Measurements from ENCODE around the gene PTS.
A peak's percentile ranks its signal among the peaks of the same experiment; 100 is the strongest.

The PTS gene

GRCh38 chr11:112265659-112266409 lies 39.6 kb downstream of the PTS start:
- no peaks in the 10 kb centered on the region for H3K27me3 ChIP-seq (ENCODE audit: control insufficient read depth, insufficient read depth, low read length)
- H3K27ac ChIP-seq (ENCODE audit: low read depth, low read length), result no peak overlapping the region
- peaks cover 3% of the 10 kb centered on the region; the same call in 1 of the 2 replicates for H3K4me1 ChIP-seq (ENCODE audit: control insufficient read depth, insufficient read depth, low read length)
- H3K9me3 ChIP-seq (ENCODE audit: control insufficient read depth, insufficient read depth, low read depth, low read length), result no peaks in the 10 kb centered on the region
- H3K36me3 ChIP-seq (ENCODE audit: control insufficient read depth, insufficient read depth, low read length), result no peaks in the 10 kb centered on the region
- no peak overlapping the region for H3K4me3 ChIP-seq (ENCODE audit: low read depth, low read length)
- H3K9ac ChIP-seq (ENCODE audit: low read length), result no peak overlapping the region

GRCh38 chr11:112266410-112266778 lies 40.2 kb downstream of the PTS start:
- H3K9ac ChIP-seq (ENCODE audit: low read length), result no peak overlapping the region

DNA sequence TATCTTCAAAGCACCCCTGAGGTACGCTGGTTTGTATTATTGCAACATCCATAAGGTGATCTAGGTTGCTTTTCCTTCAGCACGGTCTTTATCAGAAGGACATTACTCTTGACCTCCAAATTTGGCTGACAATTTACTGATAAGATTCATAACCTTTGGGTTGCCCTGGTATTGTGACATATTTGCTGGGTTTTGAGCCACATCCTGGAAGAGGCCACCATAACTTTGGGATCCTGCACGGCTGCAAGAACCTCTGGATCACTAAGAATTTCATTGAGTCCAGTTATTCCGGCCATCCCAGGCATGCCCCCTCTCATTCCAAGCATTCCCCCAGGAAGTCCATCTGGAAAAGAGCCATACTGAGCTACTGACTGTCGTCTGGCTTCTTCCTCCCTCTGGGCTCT lies 41.0 kb downstream of the PTS start:
- Histone ChIP-seq H3K9me3 (ENCODE audit: control insufficient read depth, insufficient read depth, low read depth, low read length) (no peaks in the 10 kb centered on the region), H3K4me3 (ENCODE audit: low read depth, low read length) (no peak overlapping the region), H3K27me3 (ENCODE audit: control insufficient read depth, insufficient read depth, low read length) (no peaks in the 10 kb centered on the region), H3K27ac (ENCODE audit: low read depth, low read length) (no peak overlapping the region), H3K4me1 (ENCODE audit: control insufficient read depth, insufficient read depth, low read length) (peaks cover 8% of the 10 kb centered on the region; the same call in 1 of the 2 replicates), H3K9ac (ENCODE audit: low read length) (no peak overlapping the region), H3K36me3 (ENCODE audit: control insufficient read depth, insufficient read depth, low read length) (no peaks in the 10 kb centered on the region)

More at GRCh38 chr11:112266410-112266778, 40.2 kb downstream of the PTS start:
- Histone ChIP-seq H3K27ac (ENCODE audit: low read depth, low read length) (no peak overlapping the region), H3K27me3 (ENCODE audit: control insufficient read depth, insufficient read depth, low read length) (no peaks in the 10 kb centered on the region), H3K9me3 (ENCODE audit: control insufficient read depth, insufficient read depth, low read depth, low read length) (no peaks in the 10 kb centered on the region), H3K4me3 (ENCODE audit: low read depth, low read length) (no peak overlapping the region), H3K4me1 (ENCODE audit: control insufficient read depth, insufficient read depth, low read length) (peaks cover 8% of the 10 kb centered on the region; the same call in 1 of the 2 replicates), H3K36me3 (ENCODE audit: control insufficient read depth, insufficient read depth, low read length) (no peaks in the 10 kb centered on the region)

DNA sequence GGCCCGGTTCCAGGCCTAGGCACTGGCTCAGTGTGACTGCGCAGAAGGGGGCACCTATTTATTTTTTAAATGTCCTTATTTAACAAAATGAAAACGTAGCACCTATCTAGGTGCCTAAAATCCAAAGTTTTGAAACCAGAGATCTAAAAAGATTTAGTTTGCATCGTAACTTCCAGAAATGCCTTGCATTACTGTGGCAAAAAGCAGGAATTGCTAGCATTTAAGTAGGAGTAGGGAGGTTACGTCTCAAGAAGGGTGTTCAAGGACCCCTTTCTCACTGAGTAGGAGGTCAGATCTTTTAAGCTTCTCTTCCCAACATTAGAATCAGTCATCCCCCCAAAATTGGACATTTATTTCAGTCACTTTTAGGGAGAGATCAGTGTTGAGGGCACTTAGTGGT lies 42.2 kb downstream of the PTS start:
- Histone ChIP-seq H3K27me3 (ENCODE audit: control insufficient read depth, insufficient read depth, low read length) (no peaks in the 10 kb centered on the region), H3K9ac (ENCODE audit: low read length) (no peak overlapping the region), H3K4me1 (ENCODE audit: control insufficient read depth, insufficient read depth, low read length) (peaks cover 8% of the 10 kb centered on the region; the same call in 1 of the 2 replicates), H3K36me3 (ENCODE audit: control insufficient read depth, insufficient read depth, low read length) (no peaks in the 10 kb centered on the region), H3K9me3 (ENCODE audit: control insufficient read depth, insufficient read depth, low read depth, low read length) (no peaks in the 10 kb centered on the region), H3K27ac (ENCODE audit: low read depth, low read length) (no peak overlapping the region), H3K4me3 (ENCODE audit: low read depth, low read length) (no peak overlapping the region)

DNA sequence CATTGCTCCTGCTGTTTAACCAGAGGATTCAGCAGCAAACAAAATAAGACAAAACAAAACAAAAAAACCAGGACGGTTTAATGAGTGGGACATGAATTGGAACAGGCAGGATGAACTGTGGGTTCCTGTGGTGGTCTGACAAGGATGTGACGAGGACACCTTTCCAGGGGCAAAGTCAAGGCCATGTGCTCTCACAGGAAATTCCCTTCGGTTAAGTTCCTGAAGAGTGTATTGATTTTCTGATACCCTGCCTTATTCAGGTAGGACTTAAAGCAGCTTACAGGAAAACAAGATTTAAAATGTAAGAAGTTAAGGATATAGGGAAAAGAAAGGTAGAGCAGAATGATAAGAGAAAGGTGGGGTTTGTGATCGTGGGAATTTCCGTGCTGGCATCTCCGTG lies 42.9 kb downstream of the PTS start:
- no peak overlapping the region for H3K9ac ChIP-seq (ENCODE audit: low read length)
- H3K27ac ChIP-seq (ENCODE audit: low read depth, low read length), result no peak overlapping the region
- H3K4me1 ChIP-seq (ENCODE audit: control insufficient read depth, insufficient read depth, low read length), result peaks cover 8% of the 10 kb centered on the region; the same call in 1 of the 2 replicates
- H3K4me3 ChIP-seq (ENCODE audit: low read depth, low read length), result no peak overlapping the region
- H3K36me3 ChIP-seq (ENCODE audit: control insufficient read depth, insufficient read depth, low read length), result no peaks in the 10 kb centered on the region
- no peaks in the 10 kb centered on the region for H3K9me3 ChIP-seq (ENCODE audit: control insufficient read depth, insufficient read depth, low read depth, low read length)
- H3K27me3 ChIP-seq (ENCODE audit: control insufficient read depth, insufficient read depth, low read length), result no peaks in the 10 kb centered on the region

DNA sequence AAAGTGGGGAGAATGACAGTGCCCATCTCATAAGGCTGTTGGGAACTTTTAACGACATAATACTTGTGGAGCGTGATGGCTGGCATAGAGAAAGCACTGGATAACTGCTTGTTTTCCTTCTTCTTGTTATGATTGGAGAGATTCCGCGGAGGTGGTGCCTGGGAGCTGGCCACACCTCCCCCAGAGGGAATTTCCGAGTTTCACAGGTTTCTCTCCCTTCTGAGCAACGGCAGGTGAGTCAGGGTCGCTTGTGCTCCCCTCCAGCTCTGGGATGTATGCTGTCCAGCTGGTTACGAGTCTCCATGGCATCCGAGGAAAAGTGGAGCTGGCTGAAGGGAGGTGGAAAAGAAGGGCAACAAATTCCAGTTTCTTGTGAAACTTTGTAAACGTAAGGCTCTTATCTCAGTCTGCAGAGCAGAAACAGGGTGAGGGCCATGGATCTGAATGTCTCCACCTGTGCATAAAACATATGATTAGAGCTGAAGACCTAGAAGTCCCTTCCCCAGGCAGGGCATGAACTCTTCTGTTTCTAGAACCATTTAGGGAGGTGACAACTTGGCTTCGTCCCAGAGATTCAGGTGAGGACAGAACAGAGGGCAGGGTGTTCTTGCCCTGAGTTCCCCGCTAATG lies 44.4 kb downstream of the PTS start:
- Histone ChIP-seq H3K4me1 (ENCODE audit: control insufficient read depth, insufficient read depth, low read length) (peaks cover 13% of the 10 kb centered on the region; the same call in 1 of the 2 replicates), H3K36me3 (ENCODE audit: control insufficient read depth, insufficient read depth, low read length) (no peaks in the 10 kb centered on the region), H3K4me3 (ENCODE audit: low read depth, low read length) (peak overlapping the region; percentile 22; the same call in 1 of the 2 replicates), H3K27me3 (ENCODE audit: control insufficient read depth, insufficient read depth, low read length) (no peaks in the 10 kb centered on the region), H3K9ac (ENCODE audit: low read length) (no peak overlapping the region), H3K9me3 (ENCODE audit: control insufficient read depth, insufficient read depth, low read depth, low read length) (no peaks in the 10 kb centered on the region), H3K27ac (ENCODE audit: low read depth, low read length) (no peak overlapping the region)

DNA sequence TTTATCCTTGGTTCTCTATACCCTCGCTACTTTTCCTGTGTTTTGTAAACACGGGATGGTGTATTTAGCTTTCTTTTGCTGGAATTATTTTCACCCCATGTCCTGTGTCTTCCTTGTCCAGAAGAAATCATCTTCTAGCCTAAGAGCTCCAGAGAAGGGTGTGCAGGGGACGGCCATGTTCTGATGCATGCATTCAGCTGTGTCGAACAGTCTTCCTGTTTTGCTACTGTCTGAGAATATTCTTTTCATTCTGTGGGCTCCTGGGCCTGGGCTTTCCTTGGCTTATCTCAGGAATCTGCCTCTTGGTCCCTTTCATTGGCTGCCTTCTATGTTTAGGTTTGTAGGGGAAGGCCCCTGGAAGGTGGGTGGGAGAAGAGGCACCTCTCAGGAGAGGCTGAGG lies 45.0 kb downstream of the PTS start:
- no peaks in the 10 kb centered on the region for H3K9me3 ChIP-seq (ENCODE audit: control insufficient read depth, insufficient read depth, low read depth, low read length)
- H3K9ac ChIP-seq (ENCODE audit: low read length), result no peak overlapping the region
- no peak overlapping the region for H3K4me3 ChIP-seq (ENCODE audit: low read depth, low read length)
- H3K36me3 ChIP-seq (ENCODE audit: control insufficient read depth, insufficient read depth, low read length), result no peaks in the 10 kb centered on the region
- no peak overlapping the region for H3K27ac ChIP-seq (ENCODE audit: low read depth, low read length)
- peaks cover 14% of the 10 kb centered on the region for H3K4me1 ChIP-seq (ENCODE audit: control insufficient read depth, insufficient read depth, low read length)
- no peaks in the 10 kb centered on the region for H3K27me3 ChIP-seq (ENCODE audit: control insufficient read depth, insufficient read depth, low read length)

DNA sequence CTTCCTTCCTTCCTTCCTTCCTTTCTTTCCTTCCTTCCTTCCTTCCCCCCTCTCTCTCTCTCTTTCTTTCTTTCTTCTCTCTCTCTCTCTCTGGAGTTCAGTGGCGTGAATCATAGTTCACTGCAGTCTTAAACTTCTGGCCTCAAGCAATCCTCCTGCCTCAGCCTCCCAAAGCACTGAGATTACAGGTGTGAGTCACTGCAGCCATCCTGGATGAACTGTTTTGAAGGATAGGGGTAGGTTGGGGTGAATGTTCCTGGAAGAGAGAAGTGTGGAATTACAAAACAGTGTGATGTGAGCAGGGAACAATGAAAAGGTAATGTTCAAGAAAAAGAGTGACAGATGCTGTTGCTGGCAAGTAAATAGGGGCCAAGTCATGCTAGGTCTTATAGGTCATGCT lies 46.8 kb downstream of the PTS start:
- no peaks in the 10 kb centered on the region for H3K9me3 ChIP-seq (ENCODE audit: control insufficient read depth, insufficient read depth, low read depth, low read length)
- H3K27ac ChIP-seq (ENCODE audit: low read depth, low read length), result no peak overlapping the region
- H3K4me1 ChIP-seq (ENCODE audit: control insufficient read depth, insufficient read depth, low read length), result peaks cover 18% of the 10 kb centered on the region
- no peak overlapping the region for H3K9ac ChIP-seq (ENCODE audit: low read length)
- no peaks in the 10 kb centered on the region for H3K27me3 ChIP-seq (ENCODE audit: control insufficient read depth, insufficient read depth, low read length)
- no peak overlapping the region for H3K4me3 ChIP-seq (ENCODE audit: low read depth, low read length)
- H3K36me3 ChIP-seq (ENCODE audit: control insufficient read depth, insufficient read depth, low read length), result no peaks in the 10 kb centered on the region

GRCh38 chr11:112274007-112274783 lies 48.0 kb downstream of the PTS start:
- no peaks in the 10 kb centered on the region for H3K36me3 ChIP-seq (ENCODE audit: control insufficient read depth, insufficient read depth, low read length)
- no peak overlapping the region for H3K27ac ChIP-seq (ENCODE audit: low read depth, low read length)
- H3K27me3 ChIP-seq (ENCODE audit: control insufficient read depth, insufficient read depth, low read length), result no peaks in the 10 kb centered on the region
- H3K9me3 ChIP-seq (ENCODE audit: control insufficient read depth, insufficient read depth, low read depth, low read length), result no peaks in the 10 kb centered on the region
- peaks cover 18% of the 10 kb centered on the region for H3K4me1 ChIP-seq (ENCODE audit: control insufficient read depth, insufficient read depth, low read length)
- no peak overlapping the region for H3K9ac ChIP-seq (ENCODE audit: low read length)
- no peak overlapping the region for H3K4me3 ChIP-seq (ENCODE audit: low read depth, low read length)

DNA sequence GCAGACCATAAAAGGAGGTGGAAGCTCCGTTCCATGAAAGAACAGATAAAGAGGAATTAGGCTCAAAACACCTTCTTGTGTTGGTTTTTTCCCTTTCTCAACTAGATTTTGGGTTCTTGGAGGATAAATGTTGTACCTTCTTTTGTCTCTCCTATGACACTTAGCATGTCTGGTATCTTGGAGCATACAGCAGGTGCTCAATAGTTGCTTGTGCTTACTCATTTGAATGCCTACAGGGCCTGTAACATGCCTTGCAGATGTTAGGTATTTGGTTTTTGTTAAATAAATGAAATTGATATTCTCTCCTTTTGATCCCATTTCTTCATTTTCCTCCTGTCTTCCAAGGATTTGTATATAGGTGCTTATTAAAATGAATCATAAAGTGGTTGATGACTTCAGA lies 50.8 kb downstream of the PTS start:
- Histone ChIP-seq H3K27me3 (ENCODE audit: control insufficient read depth, insufficient read depth, low read length) (no peaks in the 10 kb centered on the region), H3K9me3 (ENCODE audit: control insufficient read depth, insufficient read depth, low read depth, low read length) (no peaks in the 10 kb centered on the region), H3K4me1 (ENCODE audit: control insufficient read depth, insufficient read depth, low read length) (peaks cover 14% of the 10 kb centered on the region), H3K36me3 (ENCODE audit: control insufficient read depth, insufficient read depth, low read length) (no peaks in the 10 kb centered on the region), H3K9ac (ENCODE audit: low read length) (no peak overlapping the region), H3K4me3 (ENCODE audit: low read depth, low read length) (no peak overlapping the region), H3K27ac (ENCODE audit: low read depth, low read length) (no peak overlapping the region)

GRCh38 chr11:112277941-112278340 lies 51.7 kb downstream of the PTS start:
- Histone ChIP-seq H3K4me3 (ENCODE audit: low read depth, low read length) (no peak overlapping the region), H3K9ac (ENCODE audit: low read length) (no peak overlapping the region), H3K9me3 (ENCODE audit: control insufficient read depth, insufficient read depth, low read depth, low read length) (no peaks in the 10 kb centered on the region), H3K4me1 (ENCODE audit: control insufficient read depth, insufficient read depth, low read length) (peaks cover 14% of the 10 kb centered on the region), H3K36me3 (ENCODE audit: control insufficient read depth, insufficient read depth, low read length) (no peaks in the 10 kb centered on the region), H3K27me3 (ENCODE audit: control insufficient read depth, insufficient read depth, low read length) (no peaks in the 10 kb centered on the region), H3K27ac (ENCODE audit: low read depth, low read length) (no peak overlapping the region)

Measured in HUES6 (cell line).